ENCODE data around the gene CASP2.

- TF ChIP-seq CTCF (IDR thresholded peaks at IDR 0.05 in 4 of 5, conservative IDR thresholded peaks at IDR 0.05 in 1 of 5): no peak
- TF ChIP-seq POLR2A (IDR thresholded peaks at IDR 0.05): no peak
Measured at GRCh38 chr7:143320620-143321019, 32.5 kb downstream of the CASP2 start.

Measured in gastrocnemius medialis (tissue), 4 donors.